B cell (primary cell): ENCODE data around the gene ANKRD13D. TPM values are rescaled to one million over a fixed set of nuclear protein-coding genes. Genes with fewer than 3 reads are reported as not detected.

Experiments
- ATAC-seq: fragments of 200-7000 bp; cut with Tn5 transposase; one replicate; pipeline ENCODE4 v1.10.0; 2021; ENCODE audit warnings: low read depth, mild to moderate bottlenecking, moderate number of reproducible peaks, moderate library complexity
- CTCF ChIA-PET: fragments of 350-600 bp; sonication (Branson Sonifier 250); formaldehyde crosslinking; loops from one replicate; lab custom pipeline; 2021; ENCODE audit warnings: antibody characterized with exemption, inconsistent platforms; lab: Charles Lee
- POLR2A ChIA-PET: fragments of 350-600 bp; sonication (Branson Sonifier 250); formaldehyde crosslinking; loops from one replicate; lab custom pipeline; 2021; ENCODE audit warnings: antibody characterized with exemption; lab: Charles Lee
- DNase-seq: peaks from one replicate; pipeline ENCODE4 v3.0.0; 2013
- H2AFZ ChIP-seq: 2 replicates; pipeline ENCODE4 v1.6.1; 2012; ENCODE audit warnings: mild to moderate bottlenecking, low read depth, low read length; ENCODE audit not compliant: insufficient read depth, poor library complexity, severe bottlenecking
- H3K27ac ChIP-seq, 2 donors: 1 replicate in 1 of 2; 2 replicates in 1 of 2; pipeline ENCODE4 v1.5.1; 2012 to 2013; ENCODE audit warnings: low read length in 2 of 2, mild to moderate bottlenecking in 2 of 2, moderate library complexity in 1 of 2
- H3K27me3 ChIP-seq, 4 experiments: fragments of 200-600 bp in 1 of 4; sonication (generic) in 1 of 4; replicated peaks in 1 of 4; 1 replicate in 2 of 4; 2 replicates in 2 of 4; pipeline versions ENCODE4 v1.6.1 to v1.7.0; 2013 to 2016; ENCODE audit warnings: low read length in 3 of 4, mild to moderate bottlenecking in 2 of 4, mixed read lengths in 1 of 4, moderate library complexity in 1 of 4; ENCODE audit not compliant: insufficient read depth in 4 of 4, control insufficient read depth in 3 of 4; ENCODE audit errors: control extremely low read depth in 1 of 4
- H3K36me3 ChIP-seq, 2 experiments: replicated peaks in 1 of 2; 1 replicate in 1 of 2; 2 replicates in 1 of 2; pipeline versions ENCODE4 v1.6.1 to v1.7.1; 2013; ENCODE audit warnings: low read length in 1 of 2; ENCODE audit not compliant: insufficient read depth in 2 of 2, control insufficient read depth in 1 of 2; ENCODE audit errors: control extremely low read depth in 1 of 2, extremely low read depth in 1 of 2
- H3K4me1 ChIP-seq, 2 donors: fragments of 200-600 bp in 1 of 2; sonication (generic) in 1 of 2; 1 replicate in 1 of 2; 2 replicates in 1 of 2; pipeline versions ENCODE4 v1.5.1 to v1.6.1; 2013 to 2017; ENCODE audit warnings: low read length in 2 of 2; ENCODE audit not compliant: control insufficient read depth in 2 of 2, insufficient read depth in 2 of 2
- H3K4me2 ChIP-seq: replicated peaks from 2 replicates; pipeline ENCODE3; 2012; ENCODE audit warnings: mild to moderate bottlenecking, low read depth, low read length; ENCODE audit not compliant: poor library complexity, severe bottlenecking
- H3K4me3 ChIP-seq, 5 experiments: fragments of 200-600 bp in 1 of 5; sonication (generic) in 1 of 5; 1 replicate in 3 of 5; 2 replicates in 2 of 5; pipeline versions ENCODE4 v1.5.1 to v1.7.0; 2011 to 2016; ENCODE audit warnings: low read length in 4 of 5, mild to moderate bottlenecking in 4 of 5, low read depth in 2 of 5, control low read depth in 1 of 5, moderate library complexity in 1 of 5; ENCODE audit not compliant: insufficient read depth in 1 of 5; ENCODE audit errors: control extremely low read depth in 1 of 5, extremely low read depth in 1 of 5
- H3K79me2 ChIP-seq: fragments of 200-600 bp; sonication (generic); one replicate; pipeline ENCODE4 v1.6.0; 2016; ENCODE audit warnings: low read length; ENCODE audit not compliant: control insufficient read depth, insufficient read depth
- H3K9ac ChIP-seq: fragments of 200-600 bp; sonication (generic); 2 replicates; pipeline ENCODE4 v1.6.1; 2017; ENCODE audit warnings: mild to moderate bottlenecking, low read length, moderate library complexity
- H3K9me3 ChIP-seq, 3 donors: one replicate each; pipeline versions ENCODE4 v1.6.1 to v1.7.1; 2013; ENCODE audit warnings: low read length in 2 of 3; ENCODE audit not compliant: control insufficient read depth in 2 of 3, insufficient read depth in 1 of 3; ENCODE audit errors: control extremely low read depth in 1 of 3
- H4K20me1 ChIP-seq: 2 replicates; pipeline ENCODE4 v1.6.0; 2012; ENCODE audit warnings: mild to moderate bottlenecking, low read length; ENCODE audit not compliant: insufficient read depth, control insufficient read depth, poor library complexity, severe bottlenecking
- H3K27ac Mint-ChIP-seq: one replicate; pipeline ENCODE4 v1.8.0; 2021; ENCODE audit warnings: mixed read lengths
- H3K27me3 Mint-ChIP-seq: one replicate; pipeline ENCODE4 v1.8.0; 2021; ENCODE audit warnings: mixed read lengths
- H3K4me1 Mint-ChIP-seq: one replicate; pipeline ENCODE4 v1.8.0; 2021; ENCODE audit warnings: mixed read lengths
- H3K4me3 Mint-ChIP-seq: one replicate; pipeline ENCODE4 v1.8.0; 2021; ENCODE audit warnings: mixed read lengths
- H3K9me3 Mint-ChIP-seq: one replicate; pipeline ENCODE4 v1.8.0; 2022; ENCODE audit warnings: mixed read lengths; ENCODE audit not compliant: insufficient read depth
- EZH2 ChIP-seq: IDR thresholded peaks from 2 replicates; pipeline ENCODE4 v1.6.1; 2012; ENCODE audit warnings: borderline replicate concordance, low read depth, mild to moderate bottlenecking, moderate library complexity, low read length; ENCODE audit not compliant: insufficient read depth, poor library complexity, severe bottlenecking
- WGBS: methylation state at CpG from one replicate; pipeline ENCODE4 v1.1.5; 2013; ENCODE audit warnings: missing lambda C conversion rate; ENCODE audit not compliant: insufficient coverage; 5-methylcytosine and 5-hydroxymethylcytosine counted together
- intact Hi-C: fragments of 100-400 bp; cut with micrococcal nuclease; formaldehyde crosslinking; loops from one replicate; pipeline ENCODE4 v1.10.0; 2022
- polyA plus RNA-seq: library from polyadenylated mRNA; depleted of rRNA; stranded (reverse); fragments of >200 nt; gene quantifications from 2 replicates; pipeline ENCODE4 v1.2.3, GENCODE V29; 2012
- total RNA-seq, 2 donors: library from RNA; stranded (reverse); fragments of 120-200 nt in 1 of 2; gene quantifications; 1 replicate in 1 of 2; 2 replicates in 1 of 2; pipeline versions ENCODE4 v1.2.3 to v1.2.4, GENCODE V29; 2013 to 2022
- TF ChIP-seq, protein P1 (sequence below): fragments of 200-600 bp; IDR thresholded peaks from one replicate; pipeline ENCODE4 v1.8.0; 2022; ENCODE audit warnings: antibody characterized with exemption, mild to moderate bottlenecking

Gene ANKRD13D
- total and polyA plus RNA-seq, 2 donors (not counting 1 experiment from before 2014, with no cell fraction given): 189 to 252 TPM

DNA sequence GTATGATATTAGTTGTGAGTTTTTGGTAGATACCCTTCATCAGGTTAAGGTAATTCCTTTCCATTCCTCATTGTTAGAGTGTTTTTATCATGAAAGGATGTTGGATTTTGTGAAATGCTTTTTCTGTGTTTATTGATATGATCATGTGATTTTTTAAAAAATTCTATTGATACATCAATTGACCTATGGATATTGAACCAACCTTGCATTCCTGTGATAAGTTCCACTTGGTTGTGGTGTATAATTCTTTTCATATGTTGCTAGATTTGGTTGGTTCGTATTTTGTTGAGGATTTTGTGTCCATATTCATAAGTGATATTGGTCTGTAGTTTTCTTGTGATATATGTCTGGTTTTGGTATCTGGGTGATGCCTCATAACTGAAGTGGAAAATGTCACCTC lies 6.7 kb downstream of the ANKRD13D start:
- 100% methylated on average over 1 of the region's 1 CpG for WGBS
- H3K4me3 ChIP-seq: no peak overlapping the region
- Mint-ChIP-seq H3K27ac (no peak overlapping the region), H3K4me1 (peaks cover 18% of the 10 kb centered on the region), H3K27me3 (no peaks in the 10 kb centered on the region), H3K9me3 (peaks cover 4% of the 10 kb centered on the region), H3K4me3 (no peak overlapping the region)
- H3K79me2 ChIP-seq: peaks cover 66% of the 10 kb centered on the region
- peaks cover 9 to 71% of the 10 kb centered on the region in 2 experiments for H3K36me3 ChIP-seq
- no peak for TF ChIP-seq EZH2
- TF ChIP-seq, protein P1, sequence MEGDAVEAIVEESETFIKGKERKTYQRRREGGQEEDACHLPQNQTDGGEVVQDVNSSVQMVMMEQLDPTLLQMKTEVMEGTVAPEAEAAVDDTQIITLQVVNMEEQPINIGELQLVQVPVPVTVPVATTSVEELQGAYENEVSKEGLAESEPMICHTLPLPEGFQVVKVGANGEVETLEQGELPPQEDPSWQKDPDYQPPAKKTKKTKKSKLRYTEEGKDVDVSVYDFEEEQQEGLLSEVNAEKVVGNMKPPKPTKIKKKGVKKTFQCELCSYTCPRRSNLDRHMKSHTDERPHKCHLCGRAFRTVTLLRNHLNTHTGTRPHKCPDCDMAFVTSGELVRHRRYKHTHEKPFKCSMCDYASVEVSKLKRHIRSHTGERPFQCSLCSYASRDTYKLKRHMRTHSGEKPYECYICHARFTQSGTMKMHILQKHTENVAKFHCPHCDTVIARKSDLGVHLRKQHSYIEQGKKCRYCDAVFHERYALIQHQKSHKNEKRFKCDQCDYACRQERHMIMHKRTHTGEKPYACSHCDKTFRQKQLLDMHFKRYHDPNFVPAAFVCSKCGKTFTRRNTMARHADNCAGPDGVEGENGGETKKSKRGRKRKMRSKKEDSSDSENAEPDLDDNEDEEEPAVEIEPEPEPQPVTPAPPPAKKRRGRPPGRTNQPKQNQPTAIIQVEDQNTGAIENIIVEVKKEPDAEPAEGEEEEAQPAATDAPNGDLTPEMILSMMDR: no peak
- intact Hi-C loops: no loop called here
- peaks cover 7 to 15% (median 15%) of the 10 kb centered on the region in 3 donors for H3K9me3 ChIP-seq
- DNase-seq: no peak
- ChIA-PET CTCF (interaction anchor here (0.6 to 2.6 kb wide), 2 partner anchors 22 to 376 kb away, joined by 3 to 7 read pairs; no protein-coding TSS in a partner anchor), POLR2A (no interaction called here)
- H3K4me1 ChIP-seq: peaks cover 6 to 8% of the 10 kb centered on the region in 2 donors
- H3K4me2 ChIP-seq: no peak overlapping the region
- no peak overlapping the region for H2AFZ ChIP-seq
- no peak overlapping the region for H3K9ac ChIP-seq
- no peaks in the 10 kb centered on the region for H3K27me3 ChIP-seq
- no peak for ATAC-seq
- H4K20me1 ChIP-seq: peaks cover 33% of the 10 kb centered on the region
- H3K27ac ChIP-seq: no peak overlapping the region

DNA sequence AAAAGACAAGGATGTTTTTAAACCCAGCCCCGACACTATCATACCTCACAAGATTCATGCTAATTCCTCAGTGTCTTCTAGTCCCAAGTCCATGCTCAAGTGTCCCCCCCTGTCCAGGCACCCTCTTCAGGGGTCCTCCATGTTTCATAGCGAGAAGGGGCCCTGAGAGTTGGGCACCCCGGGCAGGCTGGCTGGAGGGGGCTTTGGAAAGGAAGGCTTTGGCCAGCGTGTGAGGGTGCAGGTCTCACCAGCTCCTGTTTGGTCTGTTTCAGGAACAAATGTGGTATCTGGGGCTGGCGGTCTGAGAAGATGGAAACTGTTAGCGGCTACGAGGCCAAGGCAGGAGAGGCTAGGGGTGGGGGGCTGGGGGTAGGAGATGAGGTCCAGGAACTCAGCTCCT lies 9.7 kb downstream of the ANKRD13D start:
- intact Hi-C loops: no loop called here
- peaks cover 8% of the 10 kb centered on the region for H3K4me1 Mint-ChIP-seq
- Histone ChIP-seq H3K4me3 (no peak overlapping the region), H4K20me1 (peaks cover 43% of the 10 kb centered on the region), H3K9me3 (peaks cover 7 to 15% (median 15%) of the 10 kb centered on the region in 3 donors), H3K27ac (no peak overlapping the region), H3K27me3 (no peaks in the 10 kb centered on the region), H3K79me2 (peaks cover 56% of the 10 kb centered on the region), H3K9ac (no peak overlapping the region), H3K4me2 (no peak overlapping the region), H2AFZ (no peak overlapping the region), H3K36me3 (peaks cover 8 to 68% of the 10 kb centered on the region in 2 experiments), H3K4me1 (peaks cover 0 to 3% of the 10 kb centered on the region in 2 donors)
- TF ChIP-seq, protein P1: no peak
- DNase-seq: no peak
- H3K4me3 Mint-ChIP-seq: no peak overlapping the region
- H3K9me3 Mint-ChIP-seq: peaks cover 4% of the 10 kb centered on the region
- WGBS: 88% methylated on average over 4 of the region's 7 CpGs
- ChIA-PET CTCF (interaction anchor here (0.7 to 2.9 kb wide), 3 partner anchors 18 to 218 kb away, joined by 3 to 11 read pairs (median 3); no protein-coding TSS in a partner anchor), POLR2A (no interaction called here)
- H3K27me3 Mint-ChIP-seq: no peaks in the 10 kb centered on the region
- no peak overlapping the region for H3K27ac Mint-ChIP-seq
- ATAC-seq: no peak
